ENCODE data around the gene MYO1E.

DNA sequence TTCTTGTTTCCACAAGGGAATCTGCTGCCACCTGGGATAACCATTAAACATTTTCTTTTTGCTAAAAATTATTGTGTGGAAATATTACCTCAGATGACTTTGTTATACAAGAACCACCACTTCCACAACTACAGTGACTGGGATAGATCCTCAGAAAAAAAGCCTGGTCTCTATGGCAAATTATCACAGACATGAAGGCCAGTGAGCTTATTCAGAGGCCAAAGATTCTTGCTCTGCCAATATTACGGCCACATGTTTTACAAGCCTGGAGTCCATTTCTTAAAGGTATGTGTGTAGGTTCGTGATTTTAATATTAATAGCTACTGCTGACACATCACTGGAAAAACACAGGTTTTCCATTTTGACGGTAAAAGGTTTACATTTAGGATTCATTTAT, 73.8 kb downstream of the MYO1E start:
- TF ChIP-seq CTCF (IDR thresholded peaks at IDR 0.05) = no peak
- TF ChIP-seq POLR2A (IDR thresholded peaks at IDR 0.05) = no peak

Data from uterus (tissue), 2 donors.